ENCODE measurements around the gene ZSCAN21.

ZSCAN21 gene

DNA sequence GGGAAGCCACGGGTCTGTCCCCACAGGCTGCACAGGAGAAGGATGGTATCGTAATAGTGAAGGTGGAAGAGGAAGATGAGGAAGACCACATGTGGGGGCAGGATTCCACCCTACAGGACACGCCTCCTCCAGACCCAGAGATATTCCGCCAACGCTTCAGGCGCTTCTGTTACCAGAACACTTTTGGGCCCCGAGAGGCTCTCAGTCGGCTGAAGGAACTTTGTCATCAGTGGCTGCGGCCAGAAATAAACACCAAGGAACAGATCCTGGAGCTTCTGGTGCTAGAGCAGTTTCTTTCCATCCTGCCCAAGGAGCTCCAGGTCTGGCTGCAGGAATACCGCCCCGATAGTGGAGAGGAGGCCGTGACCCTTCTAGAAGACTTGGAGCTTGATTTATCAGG lies 26.0 kb upstream of the ZSCAN21 start:
- DNase-seq, result no peak
- TF ChIP-seq, protein P1, sequence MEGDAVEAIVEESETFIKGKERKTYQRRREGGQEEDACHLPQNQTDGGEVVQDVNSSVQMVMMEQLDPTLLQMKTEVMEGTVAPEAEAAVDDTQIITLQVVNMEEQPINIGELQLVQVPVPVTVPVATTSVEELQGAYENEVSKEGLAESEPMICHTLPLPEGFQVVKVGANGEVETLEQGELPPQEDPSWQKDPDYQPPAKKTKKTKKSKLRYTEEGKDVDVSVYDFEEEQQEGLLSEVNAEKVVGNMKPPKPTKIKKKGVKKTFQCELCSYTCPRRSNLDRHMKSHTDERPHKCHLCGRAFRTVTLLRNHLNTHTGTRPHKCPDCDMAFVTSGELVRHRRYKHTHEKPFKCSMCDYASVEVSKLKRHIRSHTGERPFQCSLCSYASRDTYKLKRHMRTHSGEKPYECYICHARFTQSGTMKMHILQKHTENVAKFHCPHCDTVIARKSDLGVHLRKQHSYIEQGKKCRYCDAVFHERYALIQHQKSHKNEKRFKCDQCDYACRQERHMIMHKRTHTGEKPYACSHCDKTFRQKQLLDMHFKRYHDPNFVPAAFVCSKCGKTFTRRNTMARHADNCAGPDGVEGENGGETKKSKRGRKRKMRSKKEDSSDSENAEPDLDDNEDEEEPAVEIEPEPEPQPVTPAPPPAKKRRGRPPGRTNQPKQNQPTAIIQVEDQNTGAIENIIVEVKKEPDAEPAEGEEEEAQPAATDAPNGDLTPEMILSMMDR (IDR thresholded peaks at IDR 0.05; ENCODE audit: low read depth, low read length, missing control alignments), result no peak

DNA sequence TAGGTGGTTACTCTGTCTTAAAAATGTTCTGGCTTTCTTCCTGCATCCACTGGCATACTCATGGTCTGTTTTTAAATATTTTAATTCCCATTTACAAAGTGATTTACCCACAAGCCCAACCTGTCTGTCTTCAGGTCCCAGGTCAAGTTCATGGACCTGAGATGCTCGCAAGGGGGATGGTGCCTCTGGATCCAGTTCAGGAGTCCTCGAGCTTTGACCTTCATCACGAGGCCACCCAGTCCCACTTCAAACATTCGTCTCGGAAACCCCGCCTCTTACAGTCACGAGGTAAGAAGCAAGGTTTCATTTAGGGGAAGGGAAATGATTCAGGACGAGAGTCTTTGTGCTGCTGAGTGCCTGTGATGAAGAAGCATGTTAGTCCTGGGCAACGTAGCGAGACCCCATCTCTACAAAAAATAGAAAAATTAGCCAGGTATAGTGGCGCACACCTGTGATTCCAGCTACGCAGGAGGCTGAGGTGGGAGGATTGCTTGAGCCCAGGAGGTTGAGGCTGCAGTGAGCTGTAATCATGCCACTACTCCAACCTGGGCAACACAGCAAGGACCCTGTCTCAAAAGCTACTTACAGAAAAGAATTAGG lies 25.5 kb upstream of the ZSCAN21 start:
- Histone ChIP-seq H3K36me3 (replicated peaks) (peaks cover 44% of the 10 kb centered on the region), H3K27ac (no peak overlapping the region), H3K4me3 (ENCODE audit: low read depth, low read length) (no peak overlapping the region), H3K27me3 (replicated peaks) (no peaks in the 10 kb centered on the region)
- in situ Hi-C loops (cut with HindIII; ENCODE audit: low pct_ligation_motif_present, low sequenced_read_pairs), result no loop called here
- TF ChIP-seq, protein P1 (IDR thresholded peaks at IDR 0.05; ENCODE audit: low read depth, low read length, missing control alignments), result no peak
- DNase-seq, result no peak

More for the DNA sequence above, 26.0 kb upstream of the ZSCAN21 start:
- H3K36me3 ChIP-seq (replicated peaks), result peaks cover 46% of the 10 kb centered on the region
- no peak overlapping the region for H3K27ac ChIP-seq
- no peak overlapping the region for H3K4me3 ChIP-seq (ENCODE audit: low read depth, low read length)
- in situ Hi-C loops (cut with HindIII; ENCODE audit: low pct_ligation_motif_present, low sequenced_read_pairs), result no loop called here
- no peaks in the 10 kb centered on the region for H3K27me3 ChIP-seq (replicated peaks)

DNA sequence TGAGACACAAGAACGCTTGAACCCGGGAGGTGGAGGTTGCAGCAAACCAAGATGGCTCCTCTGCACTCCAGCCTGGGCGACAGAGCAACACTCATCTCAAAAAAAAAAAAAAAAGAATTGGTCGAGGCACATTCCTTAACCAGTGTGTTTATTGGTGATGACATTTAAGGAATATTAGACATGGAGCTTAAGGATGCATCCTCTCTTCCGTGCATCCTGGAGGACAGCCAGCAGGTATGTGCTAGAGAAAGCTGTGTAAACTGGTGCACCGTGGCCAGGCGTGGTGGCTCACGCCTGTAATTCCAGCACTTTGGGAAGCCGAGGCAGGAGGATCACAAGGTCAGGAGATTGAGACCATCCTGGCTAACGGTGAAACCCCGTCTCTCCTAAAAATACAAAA lies 22.4 kb upstream of the ZSCAN21 start:
- no peak overlapping the region for H3K27ac ChIP-seq
- peaks cover 64% of the 10 kb centered on the region for H3K36me3 ChIP-seq (replicated peaks)
- no peak for DNase-seq
- no peaks in the 10 kb centered on the region for H3K27me3 ChIP-seq (replicated peaks)
- no peak overlapping the region for H3K4me3 ChIP-seq (ENCODE audit: low read depth, low read length)
- TF ChIP-seq, protein P1 (IDR thresholded peaks at IDR 0.05; ENCODE audit: low read depth, low read length, missing control alignments), result no peak
- in situ Hi-C loops (cut with HindIII; ENCODE audit: low pct_ligation_motif_present, low sequenced_read_pairs), result no loop called here

DNA sequence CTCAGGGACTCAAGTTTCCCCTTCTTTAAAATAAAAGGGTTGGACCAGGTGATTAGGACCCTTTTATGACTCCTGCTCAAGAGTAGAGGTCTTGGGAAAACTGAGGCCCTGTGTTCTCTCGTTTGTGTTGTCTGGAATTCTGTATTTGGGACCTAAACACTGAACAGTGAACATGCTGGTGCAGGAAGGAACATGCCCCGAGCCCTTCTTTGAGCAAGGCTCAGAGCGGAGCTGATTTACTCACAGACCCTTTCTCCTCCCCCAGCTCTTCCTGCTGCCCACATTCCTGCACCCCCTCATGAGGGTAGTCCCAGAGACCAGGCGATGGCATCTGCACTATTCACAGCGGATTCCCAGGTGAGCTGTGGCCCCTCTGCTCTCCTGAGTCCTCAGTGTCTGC lies 20.0 kb upstream of the ZSCAN21 start:
- in situ Hi-C loops (cut with HindIII; ENCODE audit: low pct_ligation_motif_present, low sequenced_read_pairs), result no loop called here
- Histone ChIP-seq H3K27me3 (replicated peaks) (no peaks in the 10 kb centered on the region), H3K27ac (no peak overlapping the region), H3K36me3 (replicated peaks) (peaks cover 75% of the 10 kb centered on the region), H3K4me3 (ENCODE audit: low read depth, low read length) (no peak overlapping the region)
- no peak for DNase-seq
- TF ChIP-seq, protein P1 (IDR thresholded peaks at IDR 0.05; ENCODE audit: low read depth, low read length, missing control alignments), result no peak

DNA sequence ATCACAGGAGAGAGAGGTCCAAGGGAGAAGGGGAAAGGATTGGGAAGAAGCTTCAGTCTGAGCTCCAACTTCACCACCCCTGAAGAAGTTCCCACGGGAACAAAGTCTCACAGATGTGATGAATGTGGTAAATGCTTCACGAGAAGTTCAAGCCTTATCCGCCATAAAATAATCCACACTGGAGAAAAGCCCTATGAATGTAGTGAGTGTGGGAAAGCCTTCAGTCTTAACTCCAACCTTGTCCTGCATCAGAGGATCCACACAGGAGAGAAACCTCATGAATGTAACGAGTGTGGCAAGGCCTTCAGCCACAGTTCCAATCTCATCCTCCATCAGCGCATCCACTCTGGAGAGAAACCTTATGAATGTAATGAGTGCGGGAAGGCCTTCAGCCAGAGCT lies 16.0 kb upstream of the ZSCAN21 start:
- no peak overlapping the region for H3K27ac ChIP-seq
- H3K27me3 ChIP-seq (replicated peaks), result no peaks in the 10 kb centered on the region
- no peak overlapping the region for H3K4me3 ChIP-seq (ENCODE audit: low read depth, low read length)
- in situ Hi-C loops (cut with HindIII; ENCODE audit: low pct_ligation_motif_present, low sequenced_read_pairs), result no loop called here
- no peak for DNase-seq
- H3K36me3 ChIP-seq (replicated peaks), result peaks cover 67% of the 10 kb centered on the region
- TF ChIP-seq, protein P1 (IDR thresholded peaks at IDR 0.05; ENCODE audit: low read depth, low read length, missing control alignments), result no peak

Data from brain microvascular endothelial cell (primary cell).